H1 (cell line): ENCODE results near the gene FSCN2. TPM values are rescaled to one million over a fixed set of nuclear protein-coding genes. Genes with fewer than 3 reads are reported as not detected.

ENCODE experiments used
- CBX8 ChIP-seq: fragments of 300-800, 300-1000 bp; sonication (generic); IDR thresholded peaks from 2 replicates; pipeline ENCODE4 v1.7.1; 2016; ENCODE audit warnings: low read depth, low read length, borderline replicate concordance
- CEBPB ChIP-seq: IDR thresholded peaks from 2 replicates; pipeline ENCODE4 v1.6.1; 2012; ENCODE audit warnings: low read depth, low read length
- CHD1 ChIP-seq: IDR thresholded peaks from 2 replicates; pipeline ENCODE4 v1.6.1; 2012; ENCODE audit warnings: low read depth, low read length, improper control_type of control experiment
- CTBP2 ChIP-seq: IDR thresholded peaks from 2 replicates; pipeline ENCODE4 v1.7.0; 2011; ENCODE audit warnings: borderline replicate concordance, mild to moderate bottlenecking, moderate library complexity, mixed read lengths, low read length; ENCODE audit not compliant: insufficient read depth, insufficient read length
- CTCF ChIP-seq, 3 experiments: IDR thresholded peaks; 1 replicate in 2 of 3; 2 replicates in 1 of 3; pipeline versions ENCODE4 v1.5.1 to v1.6.1; 2011; ENCODE audit warnings: low read length in 3 of 3, mild to moderate bottlenecking in 3 of 3, inconsistent platforms in 2 of 3, low read depth in 1 of 3, moderate library complexity in 1 of 3; ENCODE audit not compliant: insufficient read depth in 1 of 3; ENCODE audit errors: control extremely low read depth in 1 of 3
- E2F6 ChIP-seq: IDR thresholded peaks from 2 replicates; pipeline ENCODE4 v1.6.1; 2012; ENCODE audit warnings: inconsistent platforms
- EP300 ChIP-seq, 2 experiments: IDR thresholded peaks; 1 replicate in 1 of 2; 2 replicates in 1 of 2; pipeline ENCODE4 v1.6.1; 2011 to 2012; ENCODE audit warnings: low read depth in 2 of 2, low read length in 2 of 2, mild to moderate bottlenecking in 2 of 2, borderline replicate concordance in 1 of 2, inconsistent platforms in 1 of 2, moderate library complexity in 1 of 2
- HDAC2 ChIP-seq, 2 experiments: fragments of 300-600 bp in 1 of 2; sonication (generic) in 1 of 2; IDR thresholded peaks; 2 replicates each; pipeline ENCODE4 v1.6.1; 2011 to 2012; ENCODE audit warnings: low read depth in 2 of 2, low read length in 2 of 2, mild to moderate bottlenecking in 2 of 2, moderate library complexity in 2 of 2, borderline replicate concordance in 1 of 2, inconsistent platforms in 1 of 2
- JUN ChIP-seq: IDR thresholded peaks from 2 replicates; pipeline ENCODE4 v1.6.1; 2011; ENCODE audit warnings: low read depth, mild to moderate bottlenecking, improper control_type of control experiment, low read length
- JUND ChIP-seq: IDR thresholded peaks from 2 replicates; pipeline ENCODE4 v1.6.1; 2011; ENCODE audit warnings: mild to moderate bottlenecking, improper control_type of control experiment, low read length
- KDM1A ChIP-seq: fragments of 200-600, 300-600 bp; sonication (generic); IDR thresholded peaks from 2 replicates; pipeline ENCODE4 v1.7.1; 2016; ENCODE audit warnings: mild to moderate bottlenecking, low read length, borderline replicate concordance
- RFX5 ChIP-seq: IDR thresholded peaks from 2 replicates; pipeline ENCODE4 v1.6.1; 2011; ENCODE audit warnings: low read depth, low read length, improper control_type of control experiment, borderline replicate concordance
- SAP30 ChIP-seq: fragments of 300-600 bp; sonication (generic); IDR thresholded peaks from 2 replicates; pipeline ENCODE4 v1.7.1; 2012; ENCODE audit warnings: low read length, moderate library complexity, mild to moderate bottlenecking, inconsistent platforms; ENCODE audit not compliant: insufficient read depth, insufficient replicate concordance
- SIN3A ChIP-seq, 2 experiments: IDR thresholded peaks in 1 of 2; conservative IDR thresholded peaks in 1 of 2; 2 replicates each; pipeline ENCODE4 v1.6.1; 2011 to 2012; ENCODE audit warnings: low read length in 2 of 2, improper control_type of control experiment in 1 of 2, low read depth in 1 of 2, mild to moderate bottlenecking in 1 of 2
- SP1 ChIP-seq: IDR thresholded peaks from 2 replicates; pipeline ENCODE4 v1.6.1; 2011; ENCODE audit warnings: low read depth, low read length
- TCF12 ChIP-seq: IDR thresholded peaks from 2 replicates; pipeline ENCODE4 v1.6.1; 2011; ENCODE audit warnings: low read depth, mild to moderate bottlenecking, low read length
- ZNF274 ChIP-seq: IDR thresholded peaks from 2 replicates; pipeline ENCODE4 v1.7.0; 2012; ENCODE audit warnings: low read length, borderline replicate concordance; ENCODE audit errors: extremely low read depth
- polyA plus RNA-seq, 7 experiments: library from polyadenylated mRNA; depleted of rRNA in 3 of 7; stranded (reverse) in 5 of 7; unstranded in 2 of 7; fragments of >200 nt in 5 of 7; fragments of 200-250 nt in 2 of 7; gene quantifications; 1 replicate in 5 of 7; 2 replicates in 1 of 7; 4 replicates in 1 of 7; pipeline versions ENCODE4 v1.2.1 to v1.2.3, GENCODE V29; 2011 to 2013; ENCODE audit warnings: missing spikeins in 2 of 7, mixed read lengths in 2 of 7
- total RNA-seq: library from RNA; stranded (reverse); fragmentation: NEBNext Ultra II Directional; extraction: Animal tissue kit (Norgen Biotek cat#: 25700); gene quantifications from 2 replicates; pipeline ENCODE4 v1.2.1, GENCODE V29; 2021
- TF ChIP-seq, protein P1 (sequence below): IDR thresholded peaks from 2 replicates; pipeline ENCODE4 v1.6.1; 2011; ENCODE audit warnings: low read length, improper control_type of control experiment

FSCN2 gene
- total and polyA plus RNA-seq, 2 of the 8 experiments (the other 6 are each of a cell fraction or from before 2014, with no cell fraction given) = 0.18 to 0.30 TPM

DNA sequence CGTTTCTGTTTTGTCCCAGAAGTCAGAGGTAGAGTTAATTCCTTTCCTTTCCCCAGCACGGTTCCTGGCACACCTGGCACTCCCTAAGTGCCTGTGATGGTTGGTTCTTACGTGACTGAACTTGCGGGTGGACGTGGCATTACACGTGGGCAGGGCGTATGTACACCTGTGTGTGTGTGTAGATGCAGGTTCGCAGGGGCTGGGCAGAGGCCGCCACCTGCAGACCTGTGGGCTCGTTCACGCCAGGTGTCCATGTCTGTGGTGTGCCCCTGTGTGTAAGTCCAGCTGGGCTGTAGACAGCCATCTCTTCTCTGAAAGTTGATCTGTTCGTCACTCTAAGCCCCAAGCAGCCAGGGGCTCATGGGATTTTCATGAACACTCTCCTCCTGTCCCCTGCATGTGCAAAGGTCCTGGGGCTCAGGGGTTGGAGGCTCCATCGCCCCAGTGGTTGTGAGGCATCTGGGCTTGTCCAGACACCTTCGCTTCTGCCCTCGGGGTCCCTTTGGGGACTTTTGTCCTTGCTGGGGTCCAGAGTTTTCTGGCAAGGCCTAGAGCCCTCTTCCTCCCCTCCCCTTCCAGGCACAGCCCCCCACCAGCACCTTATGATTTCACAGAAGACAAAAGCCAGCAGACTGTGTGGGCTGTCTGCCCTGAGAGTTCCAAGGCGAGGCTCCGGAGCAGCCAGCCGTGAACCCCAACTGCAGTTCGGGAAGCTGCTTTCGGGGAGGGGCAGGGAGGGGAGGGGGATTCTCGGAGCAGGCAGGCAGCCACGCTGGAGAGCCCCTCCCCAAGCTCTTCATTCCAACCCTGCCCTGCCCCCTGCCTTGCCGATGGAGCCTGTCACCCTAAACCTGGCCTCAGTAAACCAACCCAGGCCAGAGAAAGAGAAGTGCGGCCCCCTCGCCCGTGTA is 5.4 kb upstream of the FSCN2 start (continued):
- peak; percentile 53 to 80 (median 67) for TF ChIP-seq CTCF (IDR thresholded peaks at IDR 0.05; ENCODE audit: control extremely low read depth in 1 of 3, insufficient read depth in 1 of 3, low read depth in 1 of 3, low read length in 3 of 3)
- 0 out of 4 replicates have a peak, but pooled peaks of 1 of the 2 experiments have one; percentile 53 for TF ChIP-seq HDAC2 (IDR thresholded peaks at IDR 0.05; ENCODE audit: borderline replicate concordance in 1 of 2, low read depth in 2 of 2, low read length in 2 of 2)
- no peak for TF ChIP-seq CTBP2
- TF ChIP-seq KDM1A = peak; percentile 96
- TF ChIP-seq EP300 (IDR thresholded peaks at IDR 0.05; ENCODE audit: borderline replicate concordance in 1 of 2, low read depth in 2 of 2, low read length in 2 of 2) = no peak
- TF ChIP-seq CEBPB = no peak
- TF ChIP-seq CBX8 = no peak
- no peak for TF ChIP-seq RFX5
- no peak for TF ChIP-seq TCF12
- TF ChIP-seq, protein P1, sequence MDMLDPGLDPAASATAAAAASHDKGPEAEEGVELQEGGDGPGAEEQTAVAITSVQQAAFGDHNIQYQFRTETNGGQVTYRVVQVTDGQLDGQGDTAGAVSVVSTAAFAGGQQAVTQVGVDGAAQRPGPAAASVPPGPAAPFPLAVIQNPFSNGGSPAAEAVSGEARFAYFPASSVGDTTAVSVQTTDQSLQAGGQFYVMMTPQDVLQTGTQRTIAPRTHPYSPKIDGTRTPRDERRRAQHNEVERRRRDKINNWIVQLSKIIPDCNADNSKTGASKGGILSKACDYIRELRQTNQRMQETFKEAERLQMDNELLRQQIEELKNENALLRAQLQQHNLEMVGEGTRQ = no peak
- TF ChIP-seq SAP30 = no peak
- no peak for TF ChIP-seq E2F6
- TF ChIP-seq SIN3A (conservative IDR thresholded peaks at IDR 0.05 in 1 of 2, IDR thresholded peaks at IDR 0.05 in 1 of 2; ENCODE audit: low read depth in 1 of 2, low read length in 2 of 2) = no peak; a peak in 1 of 4 replicates
- TF ChIP-seq CHD1 = no peak
- no peak for TF ChIP-seq JUN
- TF ChIP-seq SP1 = no peak
- no peak for TF ChIP-seq ZNF274
- no peak for TF ChIP-seq JUND
